GM21786 (cell line): ENCODE data around the gene ZFHX3.

Source experiments
- ATAC-seq: cut with Tn5 transposase; IDR thresholded peaks from one replicate; pipeline ENCODE4 v1.9.1; 2021; ENCODE audit not compliant: unreplicated experiment

ZFHX3 gene

DNA sequence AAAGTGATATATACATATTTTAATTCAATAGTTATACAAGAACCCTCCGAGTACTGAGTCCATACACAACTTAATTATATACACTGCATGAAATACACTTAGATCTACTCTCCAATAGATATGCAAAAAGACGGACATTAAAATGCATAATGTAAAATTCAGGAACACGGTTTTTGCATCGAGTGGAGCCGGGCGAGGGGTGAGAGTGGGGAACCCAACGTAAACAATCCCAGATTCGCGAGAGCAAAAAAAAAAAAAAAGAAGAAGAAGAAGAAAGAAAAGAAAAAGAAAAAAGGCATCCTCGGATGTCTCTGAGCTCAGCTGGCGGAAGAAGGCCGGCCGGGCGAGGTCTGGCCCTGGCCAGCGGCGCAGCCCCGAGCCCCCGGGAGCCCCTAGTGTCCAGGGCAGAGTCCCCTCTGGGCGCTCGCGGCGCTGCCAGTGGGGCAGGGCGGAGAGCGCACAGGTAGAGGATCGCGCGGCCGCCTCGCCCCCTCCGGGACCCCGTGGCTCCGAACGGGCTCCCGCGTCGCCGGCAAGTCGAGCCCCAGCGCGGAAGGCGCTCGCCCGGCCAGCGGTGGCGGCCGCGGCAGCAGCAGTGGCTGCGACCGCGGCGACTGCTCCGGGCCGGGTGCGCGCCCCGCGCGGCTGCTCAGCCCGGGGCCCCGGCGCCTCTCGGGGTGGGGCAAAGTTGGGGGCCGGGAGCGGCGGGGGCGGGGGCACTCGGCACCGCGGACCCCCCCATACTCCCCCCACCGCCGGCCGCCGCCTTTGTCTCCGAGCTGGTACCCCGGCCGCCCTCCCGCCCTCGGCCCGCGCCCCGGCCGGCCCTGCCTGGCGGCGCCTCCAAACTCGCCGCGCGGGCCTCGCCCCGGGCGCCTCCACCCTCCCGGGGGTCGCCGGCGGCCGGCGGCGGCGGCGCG is 9.6 kb upstream of the ZFHX3 start:
- peak; percentile 34 for ATAC-seq

DNA sequence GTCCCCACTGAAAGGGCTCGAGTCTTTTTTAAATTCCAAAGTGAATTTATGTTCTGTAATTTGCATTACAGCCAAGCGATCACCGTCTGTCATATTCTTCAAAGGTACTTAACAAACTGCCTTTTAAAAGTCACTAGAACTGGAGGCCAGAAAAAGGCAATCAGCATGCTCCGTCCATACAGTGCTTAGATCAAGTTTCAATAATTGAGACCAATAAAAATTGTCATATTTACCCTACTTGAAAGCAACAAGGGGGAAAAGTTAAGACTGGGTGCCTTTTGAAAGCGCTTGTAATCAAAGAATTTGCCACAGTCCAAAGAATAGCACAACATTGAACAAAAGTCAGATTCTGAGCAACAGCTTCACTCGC is 9.0 kb upstream of the ZFHX3 start:
- ATAC-seq, result no peak

GRCh38 chr16:73056448-73056847 is 8.5 kb upstream of the ZFHX3 start:
- ATAC-seq, result no peak

- no peak for ATAC-seq
These were observed 7.0 kb upstream of the ZFHX3 start for GRCh38 chr16:73054813-73055482.

DNA sequence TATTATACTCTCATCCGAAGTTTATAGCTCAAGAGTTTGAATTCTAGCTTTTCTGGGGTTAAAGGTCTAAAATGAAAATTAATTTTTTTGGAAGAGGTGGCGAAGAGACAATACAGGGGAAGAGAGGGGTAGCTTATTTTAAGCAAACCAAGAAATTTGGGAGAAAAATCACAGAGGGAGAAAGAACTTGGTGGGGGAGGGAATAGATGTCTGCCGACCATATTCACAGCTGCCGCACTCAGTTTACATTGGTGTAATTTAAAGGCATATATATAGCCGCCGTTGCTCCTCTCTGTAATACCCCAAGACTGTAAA is 6.5 kb upstream of the ZFHX3 start:
- ATAC-seq, result no peak

DNA sequence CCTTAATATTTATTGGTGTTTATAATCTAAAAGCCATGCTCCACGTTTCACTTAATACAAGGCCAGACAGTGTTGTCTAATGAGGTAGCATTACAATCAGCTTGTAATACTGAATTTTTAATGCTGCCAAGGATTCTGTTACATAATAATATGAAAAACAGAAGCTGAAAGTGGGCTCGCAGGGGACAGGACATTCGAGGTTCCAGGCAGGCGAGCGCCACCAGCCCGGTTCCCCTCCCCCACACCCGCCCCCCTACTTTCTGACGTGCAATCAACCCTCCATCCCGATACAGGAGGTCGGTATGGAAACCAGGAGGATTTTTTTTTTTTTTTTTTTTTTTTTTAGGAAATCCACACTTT is 6.2 kb upstream of the ZFHX3 start:
- ATAC-seq, result no peak

- no peak for ATAC-seq
These were observed 5.6 kb upstream of the ZFHX3 start for GRCh38 chr16:73053364-73054124.

GRCh38 chr16:73053038-73053363 is 5.1 kb upstream of the ZFHX3 start:
- ATAC-seq, result no peak

DNA sequence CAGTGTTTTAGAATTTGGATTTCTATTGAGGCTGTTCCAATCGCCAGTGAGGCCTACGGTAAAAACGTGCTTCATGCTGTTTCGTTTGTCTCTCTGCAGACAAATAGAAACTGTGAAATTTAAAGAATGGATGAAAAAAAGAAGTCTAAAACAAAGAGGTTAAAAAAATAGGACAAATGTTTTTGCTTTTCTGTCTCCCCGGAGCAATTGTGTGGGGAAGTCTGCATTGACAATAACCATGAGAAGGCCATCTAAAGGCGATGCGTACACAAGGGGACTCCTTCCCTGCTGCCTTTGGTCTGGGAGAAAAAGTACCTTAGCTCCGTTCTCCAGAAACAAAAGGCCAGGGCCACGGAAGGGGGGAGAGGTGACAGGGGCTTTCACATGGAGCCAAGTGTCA is 4.6 kb upstream of the ZFHX3 start:
- ATAC-seq, result no peak

GRCh38 chr16:73051961-73052360 is 4.0 kb upstream of the ZFHX3 start:
- ATAC-seq, result no peak

GRCh38 chr16:73051226-73051625 is 3.3 kb upstream of the ZFHX3 start:
- no peak for ATAC-seq

- ATAC-seq, result no peak
These were observed 2.5 kb upstream of the ZFHX3 start for GRCh38 chr16:73050201-73051099.

- no peak for ATAC-seq
These were observed 1.6 kb upstream of the ZFHX3 start for GRCh38 chr16:73049511-73049910.

GRCh38 chr16:73049091-73049490 is 1.2 kb upstream of the ZFHX3 start:
- no peak for ATAC-seq

GRCh38 chr16:73048292-73049080 is 558 bp upstream of the ZFHX3 start:
- ATAC-seq, result no peak

DNA sequence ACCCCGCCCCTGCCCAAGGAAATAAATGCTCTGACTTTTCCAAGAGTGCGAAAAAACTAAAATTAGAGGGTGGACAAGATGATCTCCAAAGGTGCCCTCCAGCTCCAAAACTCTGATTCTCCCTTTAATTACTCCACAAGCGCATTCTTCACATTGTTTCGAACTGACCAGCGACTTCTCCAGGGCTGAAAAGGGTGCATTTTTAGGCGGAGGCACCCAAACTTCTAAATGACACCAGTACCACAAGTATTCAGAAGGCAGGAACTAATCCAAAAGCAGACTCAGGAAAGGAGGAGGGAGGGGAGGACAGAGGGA is 750 bp downstream of the ZFHX3 start:
- ATAC-seq, result no peak

DNA sequence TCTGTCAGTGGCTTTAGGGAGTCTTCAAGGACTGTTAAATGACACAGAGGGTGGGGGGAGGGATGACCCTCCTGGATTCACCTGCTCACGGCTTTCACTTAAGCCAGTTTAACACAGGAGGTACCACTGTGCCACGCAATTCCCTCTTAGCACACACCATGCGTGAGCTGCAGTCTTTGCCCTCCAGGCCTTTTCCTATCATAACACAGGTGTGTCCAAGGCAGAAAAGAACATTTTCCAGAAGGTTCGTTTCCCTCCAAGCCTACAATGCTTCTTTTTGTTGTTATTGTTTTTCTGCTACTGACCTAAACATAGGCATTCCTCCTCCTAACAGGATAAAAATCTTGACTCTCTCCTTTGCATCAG is 1.1 kb downstream of the ZFHX3 start:
- ATAC-seq, result no peak

DNA sequence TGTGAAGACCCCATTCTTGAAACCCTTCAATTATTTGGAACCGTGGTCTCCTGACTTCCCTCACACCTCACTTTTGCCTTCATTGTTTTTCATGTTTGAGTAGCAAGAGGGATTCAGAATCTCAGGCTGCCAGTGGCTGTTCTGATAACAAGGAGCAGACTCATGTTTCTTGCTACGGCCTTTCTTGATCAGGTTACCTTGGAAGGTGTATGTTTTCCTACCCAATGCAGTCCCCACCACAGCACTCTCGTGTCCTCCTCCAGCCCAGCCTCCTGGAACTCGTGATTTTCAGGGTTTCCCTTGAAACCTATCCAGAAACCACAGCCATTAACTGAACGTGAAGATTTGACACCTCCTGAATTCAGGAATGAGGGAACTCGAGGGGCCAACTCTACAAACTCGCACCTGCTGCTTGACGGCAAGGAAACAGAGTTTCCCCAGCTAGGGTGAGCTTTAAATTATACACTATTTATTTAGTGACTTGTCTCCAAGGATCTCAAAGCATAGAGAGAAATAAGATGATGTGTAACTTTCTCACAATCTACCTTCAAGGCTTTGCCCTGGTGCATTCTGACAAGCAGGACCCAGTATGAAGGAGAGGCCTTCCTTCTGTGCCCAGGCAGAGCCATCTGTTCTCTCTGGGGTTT is 1.6 kb downstream of the ZFHX3 start:
- ATAC-seq, result no peak

DNA sequence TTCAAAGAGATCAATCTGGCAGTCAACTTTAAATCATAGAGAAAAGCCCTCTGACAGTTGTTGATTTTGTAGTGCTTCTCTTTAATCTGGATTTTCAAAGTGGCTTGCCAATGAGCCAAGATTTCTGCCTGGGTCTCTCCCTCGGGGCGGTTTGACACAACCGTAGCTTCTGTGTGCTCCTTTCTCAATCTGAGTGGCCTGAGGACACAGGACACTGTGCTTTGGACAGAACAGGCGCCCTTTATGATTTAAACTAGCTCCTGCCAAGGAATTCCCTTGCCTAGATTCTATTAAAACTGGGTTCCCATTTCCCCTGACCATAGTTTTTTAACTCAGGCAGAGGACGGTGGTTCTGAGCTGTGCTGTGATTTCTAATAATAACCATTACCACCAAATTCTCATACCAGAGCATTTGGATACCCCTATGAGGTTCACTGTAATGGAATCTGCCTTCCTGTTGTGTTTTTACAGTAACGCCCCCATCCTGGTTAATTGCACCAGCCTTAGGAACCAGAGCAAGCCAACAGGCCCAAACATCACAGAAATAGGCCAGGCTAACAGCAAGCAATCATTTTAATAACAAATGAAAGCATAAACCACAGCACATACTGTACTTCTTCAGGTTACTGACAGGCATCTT is 4.0 kb downstream of the ZFHX3 start:
- ATAC-seq, result no peak

- ATAC-seq, result no peak
These were observed 5.1 kb downstream of the ZFHX3 start for GRCh38 chr16:73042807-73043206.
